GM21423 (cell line): Measurements from ENCODE around the gene RANBP17.
"Not testable (repeated sequence)": the region's sequence is repeated elsewhere in the genome, so short reads cannot be mapped to it uniquely, and the experiment has no call there.

Source experiments
- ATAC-seq: cut with Tn5 transposase; IDR thresholded peaks from one replicate; pipeline ENCODE4 v1.9.1; 2021; ENCODE audit warnings: mild to moderate bottlenecking, moderate library complexity; ENCODE audit not compliant: unreplicated experiment

RANBP17 gene

GRCh38 chr5:171143926-171144325 lies 282.1 kb downstream of the RANBP17 start:
- no peak for ATAC-seq

- peak; percentile 65 for ATAC-seq
Observed at GRCh38 chr5:171149333-171149732, 287.5 kb downstream of the RANBP17 start.

DNA sequence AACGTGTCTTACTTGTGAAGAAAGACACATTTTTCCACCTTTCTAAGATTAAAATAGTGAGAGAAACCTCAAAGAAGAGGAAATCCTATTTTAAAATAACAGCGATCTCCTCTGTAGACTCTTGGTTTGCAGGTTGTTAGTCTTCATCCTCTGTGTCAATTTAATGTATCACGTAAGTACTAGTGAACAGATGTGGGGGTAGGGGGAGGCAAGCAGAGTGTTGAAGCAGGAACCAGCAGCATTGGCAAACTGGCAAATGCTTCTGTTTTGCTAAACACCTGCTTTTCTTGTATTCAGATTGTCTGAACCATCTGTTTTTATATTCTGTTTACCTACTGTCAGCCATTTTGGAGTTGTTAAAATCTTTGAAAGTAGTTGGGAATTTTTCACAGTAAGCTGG lies 288.0 kb downstream of the RANBP17 start:
- ATAC-seq, result no peak

- ATAC-seq, result no peak
Observed at GRCh38 chr5:171152382-171152781, 290.6 kb downstream of the RANBP17 start.

DNA sequence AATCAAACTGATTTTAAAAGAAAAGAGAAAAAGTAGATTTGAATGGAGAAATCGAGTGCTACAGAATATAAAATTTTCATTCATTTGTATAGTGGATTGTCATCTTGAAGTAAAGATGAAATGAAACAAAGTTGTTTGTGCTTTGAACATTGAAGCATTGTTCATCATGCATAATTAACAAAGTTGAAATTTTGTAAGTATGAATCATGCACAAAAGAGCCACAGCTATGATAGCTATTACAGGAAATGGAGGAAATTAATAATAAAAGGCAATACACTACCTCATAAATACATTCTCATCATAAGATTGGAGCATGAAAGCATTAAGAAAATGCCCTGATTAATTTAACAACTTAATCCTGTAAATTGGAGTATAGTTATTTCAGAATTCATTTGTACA lies 293.8 kb downstream of the RANBP17 start:
- no peak for ATAC-seq

DNA sequence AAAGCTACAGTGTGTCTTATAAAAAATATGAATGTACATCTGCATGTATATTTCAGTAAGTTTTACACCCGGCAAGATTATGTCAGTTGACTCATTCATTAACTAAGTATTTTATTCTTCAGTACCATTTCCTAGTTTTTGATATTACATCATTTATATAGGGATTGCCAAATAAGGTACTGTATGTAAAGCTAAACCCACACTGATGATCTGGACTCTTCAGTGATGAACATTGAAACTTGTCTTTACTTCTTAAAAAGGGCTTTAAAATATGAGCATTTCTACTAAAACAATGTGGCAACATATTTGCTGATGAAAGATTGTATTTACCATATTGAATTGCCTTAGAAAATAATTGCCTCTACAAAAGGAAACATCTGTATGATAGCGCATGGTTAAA lies 295.5 kb downstream of the RANBP17 start:
- ATAC-seq, result no peak

DNA sequence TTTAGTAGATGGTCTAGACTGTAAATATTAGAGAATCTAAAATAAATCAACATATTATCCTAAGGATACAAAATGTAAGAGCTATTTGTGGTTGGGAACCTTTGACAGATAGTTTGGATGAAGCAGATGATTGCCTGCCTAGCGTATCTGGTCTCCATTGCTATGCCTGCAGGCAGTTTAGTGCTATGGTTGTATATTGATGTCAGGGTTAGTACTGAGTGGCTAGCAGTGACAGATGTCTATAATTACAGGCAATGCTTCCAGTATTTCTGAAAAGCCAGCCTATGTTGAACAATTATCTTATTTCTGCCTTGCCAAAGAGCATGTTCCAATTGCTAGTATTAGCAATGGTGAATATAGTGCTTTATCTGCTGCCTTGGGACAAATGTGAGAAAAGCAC lies 296.0 kb downstream of the RANBP17 start:
- ATAC-seq, result no peak

GRCh38 chr5:171158581-171158980 lies 296.8 kb downstream of the RANBP17 start:
- no peak for ATAC-seq

GRCh38 chr5:171162165-171162564 lies 300.3 kb downstream of the RANBP17 start:
- no peak for ATAC-seq

DNA sequence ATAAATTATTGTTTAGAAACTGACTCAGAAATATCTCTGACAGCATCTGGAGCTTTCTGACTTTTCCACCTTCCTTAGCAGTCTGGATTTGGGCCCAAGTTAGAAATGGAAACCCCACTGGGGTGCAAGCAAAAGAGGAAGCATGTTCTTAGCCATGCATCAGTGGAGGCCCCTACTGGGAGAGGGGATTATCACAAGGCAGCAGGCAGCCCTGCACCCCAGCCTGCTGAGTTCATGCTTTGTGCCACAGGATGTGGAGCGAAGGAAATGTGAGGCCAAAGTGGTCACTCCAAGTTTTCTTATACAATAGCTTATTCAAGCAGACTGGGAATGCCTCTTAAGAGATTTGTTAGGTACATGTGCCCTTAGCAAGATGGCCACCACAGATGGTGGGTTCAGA lies 300.8 kb downstream of the RANBP17 start:
- no peak for ATAC-seq

- no peak for ATAC-seq
Observed at GRCh38 chr5:171166766-171167165, 304.9 kb downstream of the RANBP17 start.

GRCh38 chr5:171168171-171168570 lies 306.4 kb downstream of the RANBP17 start:
- no peak for ATAC-seq

DNA sequence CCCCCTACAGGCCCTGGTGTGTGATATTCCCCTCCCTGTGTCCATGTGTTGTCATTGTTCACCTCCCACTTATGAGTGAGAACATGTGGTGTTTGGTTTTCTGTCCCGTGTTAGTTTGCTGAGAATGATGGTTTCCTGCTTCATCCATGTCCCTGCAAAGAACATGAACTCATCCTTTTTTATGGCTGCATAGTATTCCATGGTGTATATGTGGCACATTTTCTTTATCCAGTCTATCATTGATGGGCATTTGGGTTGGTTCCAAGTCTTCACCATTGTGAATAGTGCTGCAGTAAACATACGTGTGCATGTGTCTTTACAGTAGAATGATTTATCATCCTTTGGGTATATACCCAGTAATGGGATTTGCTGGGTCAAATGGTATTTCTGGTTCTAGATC lies 313.1 kb downstream of the RANBP17 start:
- ATAC-seq, result not testable (repeated sequence)

- ATAC-seq, result no peak
Observed at GRCh38 chr5:171175746-171176145, 313.9 kb downstream of the RANBP17 start.

- not testable (repeated sequence) for ATAC-seq
Observed at GRCh38 chr5:171178190-171178589, 316.4 kb downstream of the RANBP17 start.

GRCh38 chr5:171188016-171188415 lies 326.2 kb downstream of the RANBP17 start:
- no peak for ATAC-seq

- no peak for ATAC-seq
Observed at GRCh38 chr5:171189442-171189841, 327.6 kb downstream of the RANBP17 start.

GRCh38 chr5:171192111-171192510 lies 330.3 kb downstream of the RANBP17 start:
- ATAC-seq, result no peak

- no peak for ATAC-seq
Observed at GRCh38 chr5:171201310-171201709, 339.5 kb downstream of the RANBP17 start.

DNA sequence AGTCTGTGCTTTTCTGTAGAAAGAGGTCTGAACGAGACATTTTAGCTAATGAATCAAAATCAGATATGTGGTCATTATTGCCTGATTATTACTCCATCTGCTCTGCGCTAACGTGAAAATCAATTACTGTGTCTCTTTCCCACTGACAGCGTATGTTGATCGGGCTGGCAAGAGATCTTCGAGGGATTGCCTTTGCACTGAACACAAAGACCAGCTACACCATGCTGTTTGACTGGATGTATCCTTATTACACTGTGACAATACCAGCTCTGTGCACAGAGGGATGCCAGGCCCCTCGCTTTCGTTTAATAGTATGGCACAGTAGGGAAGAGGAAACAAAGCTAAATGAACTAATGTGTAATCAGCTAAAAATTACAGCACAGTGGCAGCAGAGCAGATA lies 343.6 kb downstream of the RANBP17 start:
- ATAC-seq, result no peak

DNA sequence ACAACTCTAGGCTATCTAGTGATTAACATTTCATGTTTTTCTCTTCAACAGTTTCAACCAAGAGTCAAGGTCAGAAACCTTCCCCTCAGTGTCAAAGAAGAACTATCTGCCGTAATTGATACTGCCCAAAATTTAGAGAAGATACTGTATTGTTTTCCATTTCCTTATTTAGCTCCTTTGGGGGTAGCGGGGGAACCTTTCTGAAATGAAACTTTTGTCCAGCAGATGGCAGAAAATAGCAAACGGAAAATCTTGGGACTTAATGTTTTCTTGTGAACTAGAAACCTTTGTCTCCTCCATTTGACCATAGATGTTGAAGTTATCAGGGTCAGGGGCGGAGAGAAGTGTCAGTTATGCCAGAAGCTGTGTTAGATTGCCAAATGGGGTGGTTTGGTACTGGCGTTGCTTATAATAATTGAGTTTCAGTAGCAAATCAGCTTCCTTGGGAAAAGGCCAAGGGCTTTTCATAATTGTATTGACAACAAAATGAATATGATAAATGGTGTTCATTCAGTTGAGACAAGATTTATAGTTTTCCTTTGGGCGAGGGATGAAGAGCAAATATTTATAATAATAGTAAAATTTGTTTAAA lies 345.5 kb downstream of the RANBP17 start:
- no peak for ATAC-seq

DNA sequence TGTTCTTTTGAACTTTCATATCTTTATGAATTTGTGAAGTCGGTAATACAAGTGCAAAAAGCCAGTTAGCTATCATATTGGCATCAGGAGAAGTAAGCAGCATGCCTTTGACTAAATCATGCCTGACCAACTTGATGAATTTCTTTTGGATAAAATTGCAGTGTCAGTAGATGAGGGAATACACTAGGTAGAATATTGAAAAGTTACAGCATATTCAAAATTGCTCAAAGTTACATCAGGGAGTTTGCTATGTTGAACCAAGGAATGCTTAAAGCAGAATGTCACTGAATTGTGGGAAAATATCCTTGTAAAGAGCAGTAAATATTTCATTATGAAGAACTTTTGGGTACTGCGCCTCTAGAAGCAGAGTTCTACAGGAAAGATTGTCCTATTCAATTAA lies 360.1 kb downstream of the RANBP17 start:
- no peak for ATAC-seq

DNA sequence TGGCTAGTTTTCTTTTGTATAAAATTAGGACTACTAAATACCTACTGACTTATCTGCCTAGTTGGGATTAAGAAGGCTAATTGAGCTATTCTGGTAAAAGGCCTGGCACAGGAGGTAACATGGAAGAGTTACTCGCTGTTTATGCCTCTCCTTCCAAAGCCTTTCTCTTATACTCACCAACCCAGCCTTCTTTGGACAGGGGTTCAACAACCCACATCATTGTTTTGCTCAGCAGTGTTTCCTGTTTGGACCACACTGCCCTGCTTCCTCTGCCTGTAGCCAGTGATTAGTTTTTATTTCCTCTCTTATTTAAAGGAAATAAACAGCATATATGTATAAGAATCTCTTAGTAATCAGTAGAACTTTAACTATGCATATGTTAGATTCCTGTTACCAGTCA lies 362.1 kb downstream of the RANBP17 start:
- ATAC-seq, result no peak
